ENCODE data around the gene SGMS1.

The SGMS1 gene

GRCh38 chr10:50610368-50610767 lies 13.4 kb downstream of the SGMS1 start:
- no peak for DNase-seq

DNA sequence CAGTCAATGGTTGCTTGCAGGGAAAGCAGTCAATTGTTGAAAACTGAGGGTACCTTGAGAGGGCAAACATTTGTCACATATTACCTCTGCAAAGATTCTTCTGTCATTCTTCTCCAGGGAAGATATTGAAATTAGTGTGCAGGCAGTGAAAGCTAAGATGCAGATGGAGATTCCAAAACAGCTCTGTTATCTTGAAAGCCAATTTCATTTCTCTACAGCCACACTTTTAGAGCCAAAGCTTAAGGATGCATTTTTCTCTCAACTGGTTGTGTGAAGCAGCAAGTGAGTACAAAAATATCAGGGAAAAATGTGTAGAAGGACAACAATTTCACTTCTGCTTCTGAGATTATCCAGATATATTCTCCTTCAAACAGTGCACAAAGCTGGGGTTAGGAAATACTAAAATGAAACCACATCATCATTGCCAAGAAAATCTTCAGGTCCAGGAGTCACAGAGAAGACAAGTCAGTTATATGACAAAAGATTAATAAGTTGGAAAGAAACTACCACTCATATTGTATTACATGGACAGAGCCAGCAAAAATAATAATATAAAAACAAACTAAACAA lies 16.3 kb downstream of the SGMS1 start:
- DNase-seq = no peak

- no peak for DNase-seq
Measured at GRCh38 chr10:50605951-50606270, 17.8 kb downstream of the SGMS1 start.

GRCh38 chr10:50605269-50605950 lies 18.3 kb downstream of the SGMS1 start:
- peak; percentile 91 for DNase-seq

DNA sequence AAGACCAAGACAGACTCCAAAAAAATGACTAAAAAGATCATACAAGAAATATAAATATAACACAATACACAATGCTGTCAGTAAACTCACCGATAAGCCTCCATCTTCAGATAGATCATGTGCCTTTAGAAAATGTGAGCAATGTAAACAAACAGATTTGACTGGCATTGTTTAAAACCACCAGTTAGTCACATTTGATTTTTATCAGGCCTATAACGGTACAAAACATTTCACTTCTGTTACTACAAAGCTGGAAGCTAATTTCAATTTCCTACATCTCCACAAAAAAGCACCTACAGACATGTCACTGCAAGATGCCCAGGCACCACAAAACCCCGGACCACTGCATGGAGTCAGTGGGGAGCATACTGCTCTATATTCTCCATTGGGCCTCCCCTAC lies 18.9 kb downstream of the SGMS1 start:
- peak; percentile 11 for DNase-seq

DNA sequence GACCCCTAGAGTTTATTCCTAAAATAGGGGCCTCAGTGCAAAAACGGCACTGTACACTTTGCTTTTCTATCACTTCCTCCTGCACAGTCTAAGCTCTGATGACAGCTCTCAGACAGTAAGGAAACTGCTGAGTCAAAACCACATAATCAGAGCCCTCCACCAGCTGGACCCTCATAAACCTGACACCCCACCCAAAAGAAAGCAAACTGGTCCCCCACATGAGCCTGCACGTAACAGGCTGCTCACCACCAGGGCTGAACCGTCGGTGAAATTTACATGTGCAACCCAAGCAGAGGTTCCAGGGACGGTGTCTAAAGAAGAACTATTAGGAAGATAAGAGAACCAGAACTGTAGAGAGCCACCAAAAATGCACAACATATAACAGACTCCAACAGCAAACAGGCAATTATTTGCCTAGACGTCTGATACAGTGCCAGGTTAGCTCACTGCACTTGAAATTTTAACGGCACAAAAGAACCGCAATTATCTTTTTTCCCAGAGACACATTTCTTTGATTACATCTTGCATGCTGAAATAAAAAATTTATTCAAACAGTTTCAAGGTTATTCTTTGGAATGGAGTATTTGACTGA lies 19.6 kb downstream of the SGMS1 start:
- peak; percentile 15 for DNase-seq

- no peak for DNase-seq
Measured at GRCh38 chr10:50603151-50603850, 20.5 kb downstream of the SGMS1 start.

GRCh38 chr10:50601974-50602373 lies 21.8 kb downstream of the SGMS1 start:
- no peak for DNase-seq

- peak; percentile 54 for DNase-seq
Measured at GRCh38 chr10:50600831-50601477, 22.8 kb downstream of the SGMS1 start.

DNA sequence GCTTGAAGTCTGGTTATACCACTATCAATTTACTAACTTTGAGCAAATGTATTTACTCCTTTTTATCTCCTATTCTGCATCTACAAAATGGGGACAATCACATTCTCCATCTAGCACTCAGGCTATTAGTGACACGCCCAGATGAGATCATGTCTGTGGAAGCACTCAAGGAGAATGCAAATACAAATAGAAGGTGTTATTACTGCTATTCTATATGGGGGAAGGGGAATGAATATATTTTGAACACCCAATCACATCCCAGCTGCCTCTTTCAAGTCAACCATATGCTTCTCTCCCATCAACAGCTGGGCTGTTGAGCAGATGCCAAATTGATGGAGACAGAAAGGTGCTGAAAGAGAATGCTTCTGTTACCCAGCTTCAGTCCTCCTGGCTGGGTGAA lies 23.5 kb downstream of the SGMS1 start:
- DNase-seq = no peak

DNA sequence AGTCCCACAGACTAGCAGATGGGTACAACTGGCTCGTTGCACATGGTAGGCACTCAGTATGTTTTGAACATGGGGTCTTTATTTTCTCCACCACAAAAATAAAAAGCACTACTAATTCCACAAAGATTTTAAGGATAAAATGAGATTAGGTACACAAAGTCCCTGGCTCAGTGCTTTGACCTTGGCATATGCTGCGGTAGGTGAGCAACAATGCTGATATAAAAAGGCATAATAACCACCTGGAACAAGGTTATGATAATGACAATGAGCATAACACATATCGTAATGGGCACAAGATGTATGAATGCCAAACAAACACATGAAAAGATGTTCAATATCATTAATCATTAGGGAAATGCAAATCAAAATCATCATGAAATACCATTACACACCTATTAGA lies 26.9 kb downstream of the SGMS1 start:
- DNase-seq = no peak

GRCh38 chr10:50596456-50596855 lies 27.3 kb downstream of the SGMS1 start:
- DNase-seq = no peak

DNA sequence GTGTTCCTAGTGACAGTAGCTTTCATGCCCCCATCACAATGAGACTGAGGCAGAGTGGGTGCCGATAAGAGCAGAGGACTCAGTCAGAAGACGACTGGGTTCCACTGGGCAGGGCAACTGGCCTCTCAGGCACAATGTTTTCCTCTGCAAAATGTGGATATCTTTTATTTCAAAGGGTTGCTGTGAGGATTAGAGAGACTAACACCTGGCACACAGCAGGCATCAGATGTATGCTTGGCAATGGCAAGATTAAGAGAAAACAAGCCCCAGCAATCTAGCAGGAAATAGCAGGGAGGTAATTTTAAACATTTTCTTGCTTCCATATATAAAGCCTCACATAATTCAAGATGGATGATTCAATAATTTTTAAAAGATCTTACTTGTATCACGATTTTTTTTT lies 28.0 kb downstream of the SGMS1 start:
- DNase-seq = no peak

DNA sequence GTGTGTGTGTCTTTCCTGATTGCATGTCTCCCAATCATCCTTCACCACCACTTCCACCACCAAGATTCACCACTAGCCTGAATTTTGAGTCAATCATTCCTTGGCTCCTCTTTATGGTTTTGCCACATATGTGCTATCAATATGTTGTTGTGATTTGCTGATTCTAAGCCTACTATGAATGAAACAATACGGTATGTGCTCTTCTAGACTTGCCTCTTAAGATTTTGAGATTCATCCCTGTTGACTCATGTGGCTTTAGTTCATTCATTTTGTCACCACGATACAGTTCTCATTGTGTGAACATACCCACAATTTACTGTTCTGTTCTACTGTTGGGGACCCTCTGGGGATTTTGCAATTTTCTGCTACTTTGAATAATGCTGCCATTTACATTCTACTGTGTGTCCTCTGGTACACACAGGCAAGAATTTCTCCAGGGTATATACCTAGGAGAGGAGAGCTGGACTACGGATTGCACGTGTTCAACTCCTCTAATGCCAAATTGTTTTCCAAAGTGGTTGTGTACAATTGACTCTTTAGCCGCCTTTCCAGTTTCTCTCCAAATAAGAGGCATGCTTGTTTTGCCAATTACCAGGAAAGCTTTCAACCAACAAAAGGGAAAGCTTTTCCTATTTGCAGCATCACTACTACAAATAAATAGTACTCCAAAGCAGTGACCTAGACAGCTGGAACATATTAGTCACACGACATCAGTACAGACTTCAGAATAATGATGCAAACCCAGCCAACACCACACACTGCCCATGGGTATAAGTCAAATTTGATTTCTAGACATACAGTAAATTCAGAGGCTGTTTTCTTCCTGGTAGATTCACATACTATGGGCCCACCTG lies 30.0 kb downstream of the SGMS1 start:
- DNase-seq = peak; percentile 88

DNA sequence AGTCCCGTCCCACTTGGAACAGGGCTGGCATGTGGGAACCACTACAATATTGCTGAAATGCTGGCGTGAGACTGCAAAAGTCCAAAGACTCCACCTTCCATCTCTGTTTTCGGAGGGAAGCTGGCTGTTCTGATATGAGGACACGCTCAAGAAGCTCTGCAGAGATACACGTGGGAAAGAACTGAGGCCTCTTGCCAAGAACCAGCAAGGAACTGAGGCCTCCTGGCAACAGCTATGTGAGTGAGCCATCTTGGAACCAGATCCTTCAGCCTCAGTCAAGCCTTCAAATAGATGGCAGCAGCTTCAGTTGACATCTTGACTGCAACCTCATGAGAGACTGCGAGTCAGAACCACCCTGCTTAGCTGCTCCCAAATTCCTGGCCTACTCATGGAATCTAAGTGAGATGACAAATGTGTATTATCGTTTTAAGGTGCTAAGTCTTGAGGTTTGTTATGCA lies 30.8 kb downstream of the SGMS1 start:
- no peak for DNase-seq

- no peak for DNase-seq
Measured at GRCh38 chr10:50590935-50591334, 32.8 kb downstream of the SGMS1 start.

DNA sequence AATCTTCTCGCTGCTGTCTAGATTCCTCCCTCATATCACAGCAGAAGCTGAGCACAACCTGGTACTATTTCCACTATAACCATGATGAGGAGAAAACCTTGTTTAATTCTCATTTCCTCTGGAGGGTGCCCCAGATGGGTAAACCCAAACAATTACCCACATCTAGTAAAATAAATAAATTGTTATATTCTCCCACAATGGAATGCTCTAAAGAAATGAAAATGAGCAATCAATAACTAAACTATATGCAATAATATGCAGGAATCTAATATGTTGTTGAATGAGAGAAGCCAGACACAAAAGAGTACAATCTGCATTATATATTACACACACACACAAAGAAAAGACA lies 37.0 kb downstream of the SGMS1 start:
- DNase-seq = no peak

DNA sequence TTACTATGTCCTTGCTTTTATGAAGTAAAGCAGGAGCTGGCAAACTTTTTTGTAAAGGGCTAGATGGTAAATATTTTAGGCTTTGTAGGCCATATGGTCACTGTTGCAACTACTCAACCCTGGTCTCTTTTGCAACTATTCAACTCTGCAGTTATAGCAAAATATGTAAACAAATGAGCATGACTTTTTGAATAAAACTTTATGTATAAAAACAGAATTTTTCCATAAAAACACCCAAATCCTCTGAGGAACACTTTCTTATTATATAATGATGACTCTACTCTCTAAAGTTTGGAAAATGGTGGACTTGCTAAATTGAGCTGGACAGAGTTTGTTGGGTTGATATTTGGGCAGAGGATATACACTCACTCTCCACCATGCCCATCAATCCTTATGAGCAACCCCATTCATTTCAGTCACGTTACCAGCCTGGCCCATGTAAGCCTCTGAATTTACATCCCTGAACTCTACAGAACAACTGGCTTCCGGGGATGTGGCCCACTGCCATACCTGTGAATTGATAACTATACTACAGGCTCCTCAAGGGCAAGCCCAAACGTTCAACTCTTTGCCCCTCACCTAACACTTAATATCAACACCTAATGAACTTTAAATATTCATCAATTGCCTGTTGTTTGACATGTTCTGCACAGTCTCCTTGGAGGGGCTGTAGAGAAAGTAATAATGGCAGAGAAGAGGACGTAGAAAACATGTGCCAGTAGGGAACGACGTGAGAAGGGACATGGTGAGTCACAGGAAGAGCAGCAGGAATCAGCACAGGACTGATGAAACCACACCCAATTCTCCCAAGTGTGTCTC lies 37.6 kb downstream of the SGMS1 start:
- peak; percentile 65 for DNase-seq

- no peak for DNase-seq
Measured at GRCh38 chr10:50582766-50583762, 40.7 kb downstream of the SGMS1 start.

- no peak for DNase-seq
Measured at GRCh38 chr10:50582046-50582445, 41.7 kb downstream of the SGMS1 start.
